ES-I3 (cell line): ENCODE data around the gene SH3PXD2A.

Source experiments
- H3K36me3 ChIP-seq: 2 replicates; pipeline ENCODE4 v1.6.1; 2013; ENCODE audit warnings: mild to moderate bottlenecking, low read length, control low read depth, moderate library complexity; ENCODE audit not compliant: insufficient read depth
- H3K4me1 ChIP-seq: 2 replicates; pipeline ENCODE4 v1.6.1; 2013; ENCODE audit warnings: mild to moderate bottlenecking, control low read depth, low read length; ENCODE audit not compliant: insufficient read depth
- H3K9ac ChIP-seq: 2 replicates; pipeline ENCODE4 v1.6.1; 2013; ENCODE audit warnings: low read depth, mild to moderate bottlenecking, low read length, moderate library complexity
- H3K9me3 ChIP-seq: 2 replicates; pipeline ENCODE4 v1.6.1; 2013; ENCODE audit warnings: mild to moderate bottlenecking, low read length, moderate library complexity; ENCODE audit not compliant: control insufficient read depth, insufficient read depth

The SH3PXD2A gene

DNA sequence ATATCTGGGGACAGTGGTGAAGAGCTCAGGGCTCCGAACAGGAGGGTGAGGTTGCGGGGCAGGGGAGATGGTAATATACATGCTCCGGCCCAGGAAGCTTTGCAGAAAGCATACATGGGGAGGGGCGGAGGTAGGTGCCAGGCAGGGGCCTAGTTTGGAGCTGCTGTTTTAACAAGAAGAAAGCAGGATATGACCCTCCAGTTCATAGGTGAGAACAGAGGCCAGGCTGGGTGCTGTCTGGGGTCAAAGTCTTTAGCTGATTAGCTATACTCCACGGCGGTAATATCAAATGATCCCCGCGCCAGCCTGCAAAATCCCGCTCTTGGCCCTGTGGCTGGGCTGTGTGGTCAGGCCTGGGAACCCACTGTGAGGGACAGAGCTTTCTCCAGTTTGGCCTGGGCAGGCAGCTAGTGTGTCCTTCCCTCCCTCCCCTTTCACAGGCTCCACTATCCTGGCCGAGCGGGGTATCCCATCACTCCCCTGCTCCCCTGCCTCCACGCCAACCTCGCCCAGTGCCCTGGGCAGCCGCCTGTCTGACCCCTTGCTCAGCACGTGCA, 266.2 kb downstream of the SH3PXD2A start:
- Histone ChIP-seq H3K4me1 (peaks cover 6% of the 10 kb centered on the region; the same call in 1 of the 2 replicates), H3K36me3 (no peaks in the 10 kb centered on the region), H3K9ac (no peak overlapping the region), H3K9me3 (no peaks in the 10 kb centered on the region)

DNA sequence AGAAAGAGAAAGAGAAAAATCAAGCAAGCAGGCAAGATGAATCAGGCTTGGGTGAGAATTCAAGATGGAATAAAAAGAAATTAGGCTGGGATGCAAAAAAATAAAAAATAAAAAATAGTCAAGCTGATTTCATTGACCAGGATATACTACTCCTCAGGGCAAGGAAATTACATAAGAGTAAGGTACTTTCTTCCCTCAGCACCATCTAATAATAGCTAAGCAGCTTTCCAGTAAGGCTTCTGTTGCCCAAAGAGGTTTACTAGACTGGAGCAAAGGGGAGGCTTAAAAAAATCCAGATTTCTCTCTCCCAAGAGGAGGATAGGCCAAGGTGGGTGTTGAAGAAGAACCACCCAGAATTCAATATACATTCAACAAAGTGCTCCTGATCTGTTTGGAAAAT, 268.3 kb downstream of the SH3PXD2A start:
- Histone ChIP-seq H3K9me3 (no peaks in the 10 kb centered on the region), H3K36me3 (no peaks in the 10 kb centered on the region), H3K4me1 (no peaks in the 10 kb centered on the region; the same call in 1 of the 2 replicates)

DNA sequence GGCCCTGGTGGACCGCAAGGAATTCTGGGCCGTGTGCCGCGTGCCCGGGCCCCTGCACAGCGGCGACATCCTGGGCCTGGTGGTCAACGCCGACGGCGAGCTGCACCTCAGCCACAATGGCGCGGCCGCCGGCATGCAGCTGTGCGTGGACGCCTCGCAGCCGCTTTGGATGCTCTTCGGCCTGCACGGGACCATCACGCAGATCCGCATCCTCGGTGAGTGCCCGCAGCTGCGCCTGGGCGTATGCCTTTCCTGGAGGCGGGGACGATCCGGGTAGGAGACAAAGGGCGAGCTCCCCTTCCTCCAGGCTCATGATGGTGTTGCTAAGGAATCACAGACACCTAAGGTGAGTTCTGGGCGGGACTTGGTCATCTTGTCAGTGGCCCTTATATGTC, 270.4 kb downstream of the SH3PXD2A start:
- H3K4me1 ChIP-seq: no peaks in the 10 kb centered on the region
- H3K9me3 ChIP-seq: no peaks in the 10 kb centered on the region
- no peaks in the 10 kb centered on the region for H3K36me3 ChIP-seq
- no peak overlapping the region for H3K9ac ChIP-seq

More for the DNA sequence above, 268.3 kb downstream of the SH3PXD2A start:
- no peak overlapping the region for H3K9ac ChIP-seq

DNA sequence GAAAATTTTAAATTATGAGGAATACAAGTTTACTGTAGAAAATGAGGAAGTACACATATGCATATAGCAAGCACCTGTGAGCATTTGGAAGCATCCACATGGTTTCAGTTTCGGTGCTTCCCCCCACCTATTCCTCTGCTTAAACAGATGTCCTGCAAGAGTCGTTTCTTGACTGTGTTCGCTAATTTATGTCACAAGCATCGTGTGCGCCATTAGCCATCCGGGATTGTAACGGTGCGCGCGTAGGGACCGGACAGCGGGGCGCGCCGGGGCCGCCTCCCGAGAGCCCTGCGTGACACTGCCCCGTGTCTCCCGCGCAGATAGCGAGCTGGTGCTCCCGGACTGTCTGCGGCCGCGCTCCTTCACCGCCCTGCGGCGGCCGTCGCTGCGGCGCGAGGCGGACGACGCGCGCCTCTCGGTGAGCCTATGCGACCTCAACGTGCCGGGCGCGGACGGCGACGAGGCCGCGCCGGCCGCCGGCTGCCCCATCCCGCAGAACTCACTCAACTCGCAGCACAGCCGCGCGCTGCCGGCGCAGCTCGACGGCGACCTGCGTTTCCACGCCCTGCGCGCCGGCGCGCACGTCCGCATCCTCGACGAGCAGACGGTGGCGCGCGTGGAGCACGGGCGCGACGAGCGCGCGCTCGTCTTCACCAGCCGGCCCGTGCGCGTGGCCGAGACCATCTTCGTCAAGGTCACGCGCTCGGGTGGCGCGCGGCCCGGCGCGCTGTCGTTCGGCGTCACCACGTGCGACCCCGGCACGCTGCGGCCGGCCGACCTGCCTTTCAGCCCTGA, 271.0 kb downstream of the SH3PXD2A start:
- H3K9me3 ChIP-seq: no peaks in the 10 kb centered on the region
- H3K9ac ChIP-seq: no peak overlapping the region
- H3K36me3 ChIP-seq: no peaks in the 10 kb centered on the region
- no peaks in the 10 kb centered on the region for H3K4me1 ChIP-seq

DNA sequence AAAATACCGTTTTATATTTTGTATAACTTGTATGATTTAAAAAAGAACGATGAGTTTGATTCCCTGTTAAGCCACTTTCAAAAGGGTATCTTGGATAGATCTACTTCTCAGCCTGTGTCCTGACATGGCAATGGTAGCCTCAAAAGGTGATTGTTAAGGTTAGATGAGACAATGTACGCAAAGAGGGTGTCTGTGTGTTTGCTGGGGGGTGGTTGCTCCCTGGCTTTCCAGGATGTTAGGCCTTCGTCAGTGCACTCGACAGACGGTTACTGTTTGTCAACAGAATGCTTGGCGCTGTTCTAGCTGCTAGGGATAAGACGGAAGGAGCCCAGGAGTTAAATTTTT, 271.5 kb downstream of the SH3PXD2A start:
- H3K9me3 ChIP-seq: no peaks in the 10 kb centered on the region
- no peaks in the 10 kb centered on the region for H3K4me1 ChIP-seq

DNA sequence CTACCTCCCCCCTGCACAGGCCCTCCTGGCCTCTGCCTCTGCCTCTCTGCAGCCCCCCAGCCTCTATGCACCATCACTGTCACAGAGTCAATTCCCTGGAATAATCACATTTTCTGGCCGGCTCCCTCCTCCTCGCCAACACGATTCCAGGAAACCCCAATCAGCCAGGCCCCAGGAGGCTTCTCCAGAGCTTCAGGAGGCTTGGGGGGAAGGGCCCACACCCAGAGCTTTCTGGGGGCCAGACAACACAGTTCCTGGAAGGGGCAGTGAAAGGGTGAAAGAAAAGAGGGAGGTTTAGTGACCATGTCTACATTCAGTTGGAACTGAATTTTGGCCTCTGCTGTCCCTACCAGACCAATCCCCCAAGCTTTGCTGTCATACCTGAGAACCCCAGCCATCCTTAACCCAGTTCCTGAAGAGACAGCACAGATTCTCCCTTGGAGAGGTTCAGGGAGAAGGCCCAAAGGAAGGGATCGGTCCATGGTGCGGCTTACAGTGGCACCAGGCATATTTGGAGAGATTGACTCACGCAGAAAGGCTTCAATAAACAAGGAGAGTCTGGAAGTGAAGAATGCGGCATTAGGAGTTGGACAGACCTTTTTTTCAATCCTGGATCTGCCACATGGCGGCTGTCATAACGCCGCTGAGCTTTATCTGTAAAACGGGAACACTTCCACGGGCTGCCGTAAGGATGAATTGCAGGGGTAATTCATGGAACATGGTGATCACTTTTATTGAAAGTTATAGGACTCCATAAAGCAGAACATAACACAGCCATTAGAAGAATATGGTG, 272.8 kb downstream of the SH3PXD2A start:
- Histone ChIP-seq H3K9me3 (no peaks in the 10 kb centered on the region), H3K9ac (no peak overlapping the region), H3K4me1 (no peaks in the 10 kb centered on the region), H3K36me3 (no peaks in the 10 kb centered on the region)

More for the DNA sequence above, 271.5 kb downstream of the SH3PXD2A start:
- no peak overlapping the region for H3K9ac ChIP-seq
- H3K36me3 ChIP-seq: no peaks in the 10 kb centered on the region

DNA sequence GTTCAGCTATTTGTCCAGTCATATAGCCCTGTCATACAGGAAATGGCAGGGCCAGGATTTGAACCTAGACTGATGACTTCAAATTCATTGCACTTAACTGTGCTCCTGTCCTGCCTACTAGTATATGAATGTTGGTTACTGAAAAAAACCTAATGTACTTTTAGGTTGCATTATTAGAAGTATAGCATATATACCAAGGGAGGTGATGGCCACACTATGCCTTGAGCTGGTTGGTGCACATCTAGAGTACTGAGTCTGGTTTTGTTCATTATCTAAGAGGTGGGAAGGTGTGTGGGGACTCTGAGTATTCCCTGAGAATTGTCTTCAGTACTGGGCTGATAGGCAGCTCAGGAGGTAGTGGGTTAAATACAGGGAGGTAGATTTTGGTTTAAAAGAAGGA, 273.9 kb downstream of the SH3PXD2A start:
- no peaks in the 10 kb centered on the region for H3K4me1 ChIP-seq
- no peaks in the 10 kb centered on the region for H3K36me3 ChIP-seq
- no peak overlapping the region for H3K9ac ChIP-seq
- H3K9me3 ChIP-seq: no peaks in the 10 kb centered on the region

DNA sequence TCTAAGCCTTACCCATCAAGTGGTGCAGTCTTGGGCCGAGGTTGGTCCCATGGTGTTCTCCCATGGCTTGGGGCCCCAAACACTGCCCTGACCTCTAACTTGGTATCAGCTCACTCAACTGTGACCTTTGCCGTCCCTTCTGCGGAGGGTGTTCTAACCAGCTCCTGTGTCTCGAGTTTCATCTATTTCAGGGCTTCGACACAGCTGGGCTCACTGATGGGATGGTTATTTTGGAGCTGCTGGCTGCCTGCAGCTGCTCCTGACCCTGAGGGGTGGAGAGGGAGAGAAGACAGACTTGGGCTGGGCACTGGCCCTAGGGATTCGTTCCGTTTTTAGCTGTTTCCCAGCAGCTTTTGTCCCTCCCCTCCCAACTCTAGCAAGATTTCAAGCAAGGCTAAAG, 274.9 kb downstream of the SH3PXD2A start:
- Histone ChIP-seq H3K4me1 (no peaks in the 10 kb centered on the region), H3K36me3 (no peaks in the 10 kb centered on the region), H3K9me3 (no peaks in the 10 kb centered on the region), H3K9ac (no peak overlapping the region)

DNA sequence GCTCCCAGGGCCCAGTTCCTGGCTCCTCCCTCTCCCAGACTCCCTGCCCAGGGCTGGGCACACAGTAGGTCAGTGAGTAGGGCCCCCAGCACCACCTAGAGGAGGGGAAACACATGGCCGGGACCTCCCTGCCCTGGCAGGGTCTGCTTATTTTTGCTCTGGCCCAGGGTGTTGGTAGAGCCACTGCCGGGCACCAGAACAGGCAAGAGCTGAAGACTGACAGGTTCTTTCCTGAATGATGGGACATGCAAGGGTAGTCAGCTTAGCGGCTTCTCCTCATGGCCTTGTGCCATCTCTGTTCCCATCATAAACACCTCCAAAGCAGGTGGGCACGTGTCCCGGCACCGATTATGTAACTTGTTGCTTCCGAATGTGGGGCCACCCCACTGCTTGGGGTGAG, 275.4 kb downstream of the SH3PXD2A start:
- H3K36me3 ChIP-seq: no peaks in the 10 kb centered on the region
- H3K9ac ChIP-seq: no peak overlapping the region
- no peaks in the 10 kb centered on the region for H3K9me3 ChIP-seq
- H3K4me1 ChIP-seq: no peaks in the 10 kb centered on the region

DNA sequence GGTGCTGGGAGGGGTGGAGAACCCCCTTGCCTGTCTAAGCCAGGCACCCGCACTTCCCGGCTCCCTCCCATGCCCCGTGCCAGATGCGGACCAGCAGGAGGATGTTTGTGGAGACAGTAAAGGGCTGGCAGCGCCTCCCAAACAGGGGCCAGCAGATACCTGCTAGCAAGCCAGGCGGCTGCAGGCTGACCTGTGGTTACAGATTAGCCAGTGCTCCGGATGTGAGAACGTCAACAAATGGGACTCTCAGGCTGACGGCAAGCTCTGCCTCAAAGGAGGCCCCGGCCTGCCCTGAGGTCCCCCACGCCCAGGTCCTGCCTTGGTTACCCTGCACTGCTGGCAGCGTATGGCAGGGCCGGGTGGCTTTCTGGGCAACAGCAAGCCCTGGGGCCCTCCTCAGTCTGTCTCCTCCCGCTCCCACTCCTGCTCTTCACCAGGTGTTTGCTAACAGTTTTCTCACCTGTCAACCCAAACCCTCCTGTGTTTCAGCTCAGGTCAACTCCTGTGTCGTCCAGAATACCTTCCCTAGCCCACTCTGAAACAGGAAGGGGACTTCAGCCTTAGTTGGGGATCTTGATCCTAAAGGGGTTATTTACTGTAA, 276.5 kb downstream of the SH3PXD2A start:
- H3K4me1 ChIP-seq: no peaks in the 10 kb centered on the region
- no peaks in the 10 kb centered on the region for H3K9me3 ChIP-seq
- no peak overlapping the region for H3K9ac ChIP-seq
- H3K36me3 ChIP-seq: no peaks in the 10 kb centered on the region

DNA sequence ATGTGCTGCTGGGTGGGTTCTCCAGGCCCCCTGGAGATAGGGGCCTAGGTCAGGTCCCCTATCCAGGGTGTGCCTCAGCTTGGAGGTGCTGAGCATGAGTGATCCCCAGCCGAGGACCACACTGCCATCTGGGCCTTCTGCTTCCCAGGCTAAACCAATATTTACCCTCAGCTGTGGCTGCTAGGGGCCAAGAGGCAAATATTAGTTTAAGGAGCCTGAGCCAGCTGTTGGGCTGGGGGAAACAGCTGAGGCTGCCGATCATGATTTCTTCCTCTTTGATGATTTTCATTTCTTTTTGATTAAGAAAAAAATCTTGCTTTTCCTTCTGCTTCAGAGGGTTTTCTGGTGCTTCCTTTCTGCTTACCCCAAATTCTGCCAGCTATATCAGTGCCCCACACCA, 278.5 kb downstream of the SH3PXD2A start:
- no peaks in the 10 kb centered on the region for H3K9me3 ChIP-seq
- no peak overlapping the region for H3K9ac ChIP-seq
- H3K4me1 ChIP-seq: no peaks in the 10 kb centered on the region
- H3K36me3 ChIP-seq: no peaks in the 10 kb centered on the region

DNA sequence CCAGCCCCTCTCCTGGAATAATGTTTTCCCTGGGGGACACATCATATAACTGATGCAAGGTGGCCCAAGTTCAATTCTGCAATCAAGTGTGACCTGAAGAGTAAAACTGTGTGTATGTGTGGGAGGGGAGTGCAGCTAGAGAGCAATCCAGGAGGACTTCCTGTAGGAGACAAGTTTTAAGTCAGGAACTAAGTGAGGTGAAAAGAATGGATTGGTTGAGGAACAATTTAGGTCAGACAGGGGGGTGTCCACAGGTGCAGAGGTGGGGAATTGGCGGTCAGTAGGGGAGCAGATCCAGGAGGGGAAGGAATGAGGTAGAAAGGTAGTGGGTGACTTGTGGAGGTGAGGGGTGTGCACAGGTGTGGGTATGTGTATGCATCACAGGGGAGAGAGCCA, 279.3 kb downstream of the SH3PXD2A start:
- Histone ChIP-seq H3K36me3 (no peaks in the 10 kb centered on the region), H3K9ac (no peak overlapping the region), H3K4me1 (no peaks in the 10 kb centered on the region), H3K9me3 (no peaks in the 10 kb centered on the region)

DNA sequence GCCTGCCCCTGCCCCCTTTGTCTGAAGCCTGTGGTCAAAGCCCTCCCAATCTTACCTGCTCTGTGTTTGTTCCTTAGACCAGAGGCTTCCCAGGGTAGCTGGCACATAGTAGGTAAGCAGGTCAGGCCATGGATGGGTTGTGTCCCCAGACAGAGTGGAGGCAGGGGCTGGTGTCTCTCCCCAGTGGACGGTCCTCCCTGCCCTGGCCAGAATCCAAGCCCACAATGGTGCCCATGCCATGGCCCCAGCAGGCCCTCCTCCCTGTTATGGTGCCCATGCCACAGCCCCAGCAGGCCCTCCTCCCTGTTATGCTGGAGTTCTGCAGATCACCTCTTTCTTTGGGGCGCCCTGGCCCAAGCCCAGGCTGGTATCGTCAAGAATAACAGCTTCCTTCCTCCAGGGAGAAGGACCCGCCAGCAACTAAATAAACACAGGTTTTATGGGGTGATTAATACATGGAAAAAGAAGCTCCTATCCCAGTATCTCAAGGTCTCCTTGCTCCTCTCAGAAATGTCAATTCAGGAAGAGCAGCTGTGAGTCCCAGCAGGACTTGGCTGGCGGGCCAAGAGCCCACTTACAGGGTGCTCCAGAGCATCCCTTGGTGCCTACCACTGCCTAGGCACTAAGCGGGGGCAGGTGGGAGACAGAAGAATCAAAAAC, 279.8 kb downstream of the SH3PXD2A start:
- no peaks in the 10 kb centered on the region for H3K36me3 ChIP-seq
- H3K9me3 ChIP-seq: no peaks in the 10 kb centered on the region
- H3K9ac ChIP-seq: no peak overlapping the region
- no peaks in the 10 kb centered on the region for H3K4me1 ChIP-seq
